Anterior cingulate cortex (tissue), 58 donors: Measurements from ENCODE around the gene HDAC4.

ENCODE experiments used
- DNase-seq, 58 donors: peaks; one replicate each; lab custom pipeline; 2025; lab: John Stamatoyannopoulos, UW

HDAC4 gene

GRCh38 chr2:239250216-239251081 lies 150.4 kb downstream of the HDAC4 start:
- DNase-seq, result no peak

DNA sequence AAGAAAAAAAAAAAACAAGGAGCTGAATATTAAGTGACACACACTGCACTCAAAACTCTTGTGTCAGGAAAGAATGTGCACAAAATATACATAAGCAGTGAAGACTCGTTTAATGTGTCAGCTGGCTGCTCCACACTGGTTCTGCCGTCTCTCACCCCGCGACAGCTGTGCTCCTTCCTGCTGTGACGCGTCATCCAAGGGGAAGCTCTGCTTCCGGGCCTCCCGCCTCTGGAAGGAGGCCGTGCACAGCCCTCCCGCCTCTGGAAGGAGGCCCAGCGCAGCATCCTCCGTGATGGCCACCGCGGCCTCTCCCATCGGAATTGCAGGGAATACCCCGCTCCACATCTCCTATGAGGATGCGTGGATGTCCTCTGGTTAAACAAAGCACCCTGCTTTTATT lies 151.0 kb downstream of the HDAC4 start:
- peak in 12 of 58 donors; percentile 27 to 71 (median 54) for DNase-seq

- no peak for DNase-seq
Observed at GRCh38 chr2:239249048-239249447, 151.8 kb downstream of the HDAC4 start.

- no peak for DNase-seq
Observed at GRCh38 chr2:239247401-239248245, 153.2 kb downstream of the HDAC4 start.

DNA sequence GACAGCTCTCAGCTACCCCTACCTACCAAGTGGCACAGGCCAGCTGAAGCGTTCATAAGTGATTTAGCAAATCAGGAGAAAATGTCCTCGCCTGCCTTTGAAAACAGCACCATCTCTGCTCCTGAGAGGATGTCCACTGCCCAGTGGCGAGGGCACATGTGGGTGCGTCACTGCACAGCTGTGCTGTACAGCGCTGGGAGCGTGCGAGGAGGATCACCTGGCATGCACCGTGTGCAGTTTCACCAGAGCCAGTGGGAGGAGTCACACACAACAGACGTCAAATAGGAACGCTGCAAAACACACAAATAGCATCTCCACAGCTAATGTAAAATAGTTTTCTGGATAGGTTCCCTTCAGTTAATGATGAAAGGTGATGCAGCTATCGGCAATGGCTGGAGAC lies 154.1 kb downstream of the HDAC4 start:
- no peak for DNase-seq

DNA sequence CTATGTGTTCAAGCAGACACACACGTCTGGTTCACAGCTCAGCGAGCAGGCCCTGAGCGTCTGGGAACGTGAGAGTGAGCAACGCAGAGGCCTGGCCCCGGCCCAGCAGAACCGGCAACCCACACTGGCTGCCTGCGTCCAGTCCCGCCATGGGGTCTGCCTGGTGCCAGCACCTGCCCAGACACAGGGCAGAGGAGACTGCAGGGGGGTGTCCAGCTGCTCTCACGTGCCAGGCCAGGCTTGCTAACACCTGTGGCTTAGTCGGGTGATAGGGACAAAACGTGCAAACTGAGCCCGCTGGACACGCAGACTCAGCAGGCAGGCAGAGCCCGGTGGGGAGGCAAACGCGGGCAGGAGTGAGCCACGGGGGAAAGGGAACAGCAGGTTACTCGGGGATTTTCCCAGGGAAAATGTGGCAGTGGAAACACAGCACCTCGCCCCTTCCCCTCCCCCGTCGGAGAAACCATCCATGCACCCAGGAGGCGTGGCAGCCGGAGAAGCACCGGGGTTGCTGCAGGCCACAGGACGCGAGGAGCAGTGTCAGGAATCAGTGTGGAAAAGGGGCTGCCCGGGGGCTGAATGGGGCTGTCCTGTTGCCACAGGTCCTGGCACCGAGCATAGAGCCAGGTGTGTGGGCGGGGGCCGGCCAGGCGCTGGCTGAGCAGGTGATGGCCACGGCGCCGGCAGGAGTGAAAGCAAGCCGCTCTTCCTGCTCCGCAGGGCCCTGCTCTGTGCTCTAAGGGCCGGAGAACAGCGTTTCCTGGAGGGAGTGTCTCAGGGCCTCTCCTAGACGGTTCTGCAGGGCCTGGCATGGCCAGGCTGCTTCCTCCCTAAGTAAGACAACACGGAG lies 154.7 kb downstream of the HDAC4 start:
- no peak for DNase-seq

DNA sequence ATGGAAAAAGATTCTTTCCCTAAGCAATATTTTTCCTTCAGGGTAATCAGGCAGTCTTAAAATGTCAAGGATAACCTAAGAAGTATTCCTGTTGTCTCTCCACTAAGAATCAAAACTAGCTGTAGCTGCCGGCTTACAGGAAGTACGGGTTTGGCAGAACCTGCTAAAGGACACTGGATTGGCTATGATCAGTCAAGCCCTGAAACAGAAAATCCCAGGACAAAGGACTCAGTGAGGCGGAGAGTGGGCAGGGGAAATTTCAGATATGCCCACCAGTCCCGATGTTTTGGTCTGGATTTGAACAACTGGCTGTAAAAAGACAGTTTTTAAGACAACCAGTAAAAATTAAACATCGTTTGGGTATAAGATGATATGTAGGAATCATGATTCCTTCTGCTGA lies 155.7 kb downstream of the HDAC4 start:
- no peak for DNase-seq

GRCh38 chr2:239244625-239245024 lies 156.2 kb downstream of the HDAC4 start:
- no peak for DNase-seq

DNA sequence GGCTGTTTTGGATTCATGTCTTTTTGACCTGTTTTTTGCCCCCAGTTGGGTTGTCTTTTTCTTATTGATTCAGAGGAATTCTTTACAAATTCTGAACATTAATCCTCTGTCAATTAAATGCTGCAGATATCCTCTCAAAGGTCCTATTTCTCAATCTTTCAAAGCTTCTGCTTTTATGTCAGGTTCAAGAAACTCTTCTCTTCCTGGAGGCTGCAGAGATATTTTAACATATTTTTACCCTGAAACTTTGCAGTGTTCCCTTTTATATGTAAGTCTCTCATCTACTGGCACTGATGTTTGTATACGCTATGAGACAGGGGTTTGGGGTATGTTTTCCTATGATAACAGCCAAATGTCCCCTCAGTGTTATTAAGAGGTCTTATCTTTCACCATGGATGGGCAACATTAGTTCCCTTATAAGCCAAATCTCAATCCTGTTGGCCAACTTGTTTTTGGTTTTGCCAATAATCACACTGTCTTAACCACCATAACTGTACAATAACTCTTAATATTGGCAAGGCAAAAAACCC lies 159.3 kb downstream of the HDAC4 start:
- no peak for DNase-seq

DNA sequence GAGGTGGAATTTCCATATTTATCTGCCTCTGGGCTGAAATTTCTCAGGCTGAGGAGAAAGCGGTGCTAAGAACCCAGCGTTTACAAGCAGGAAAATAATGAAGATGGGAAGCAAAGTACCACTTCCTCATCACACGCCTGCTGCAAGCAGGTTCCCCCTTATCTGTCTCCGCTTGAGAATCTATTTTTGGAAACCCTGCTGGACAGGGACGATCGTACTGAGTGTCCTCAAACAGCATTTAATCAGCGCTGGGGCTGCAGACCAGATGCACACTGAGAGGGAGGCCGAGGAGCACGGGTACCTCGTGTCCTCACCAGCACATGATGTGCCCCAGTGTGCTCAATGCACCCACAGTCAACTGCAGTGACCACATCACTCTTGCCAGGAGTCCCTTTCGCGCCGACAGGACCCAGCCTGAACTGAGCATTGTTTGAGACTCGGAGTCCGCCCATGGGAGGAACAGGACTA lies 160.4 kb downstream of the HDAC4 start:
- DNase-seq, result peak in 41 of 58 donors; percentile 46 to 94 (median 72)

- peak in 26 of 58 donors; percentile 38 to 75 (median 56) for DNase-seq
Observed at GRCh38 chr2:239239607-239240413, 161.0 kb downstream of the HDAC4 start.

- no peak for DNase-seq
Observed at GRCh38 chr2:239238839-239239606, 161.8 kb downstream of the HDAC4 start.

DNA sequence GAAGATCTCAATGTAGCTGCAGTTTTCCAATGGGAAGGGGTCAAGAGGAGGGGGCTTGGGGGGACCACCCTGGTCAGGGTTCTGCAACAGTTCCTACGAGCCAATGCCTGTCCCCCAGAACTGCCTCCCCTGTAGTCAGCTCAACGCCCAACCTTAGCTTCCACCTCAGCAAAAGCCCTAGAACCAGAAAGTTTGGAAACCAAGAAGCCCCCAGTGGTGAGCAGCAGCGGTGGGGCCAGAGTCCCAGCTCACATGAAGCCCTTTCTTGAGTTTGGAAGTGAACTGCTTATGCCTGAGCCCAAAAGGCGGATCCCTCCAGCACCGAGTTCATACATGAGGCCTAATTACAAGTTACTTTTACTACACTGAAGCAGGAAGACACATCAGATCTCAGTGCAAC lies 162.4 kb downstream of the HDAC4 start:
- DNase-seq, result no peak

DNA sequence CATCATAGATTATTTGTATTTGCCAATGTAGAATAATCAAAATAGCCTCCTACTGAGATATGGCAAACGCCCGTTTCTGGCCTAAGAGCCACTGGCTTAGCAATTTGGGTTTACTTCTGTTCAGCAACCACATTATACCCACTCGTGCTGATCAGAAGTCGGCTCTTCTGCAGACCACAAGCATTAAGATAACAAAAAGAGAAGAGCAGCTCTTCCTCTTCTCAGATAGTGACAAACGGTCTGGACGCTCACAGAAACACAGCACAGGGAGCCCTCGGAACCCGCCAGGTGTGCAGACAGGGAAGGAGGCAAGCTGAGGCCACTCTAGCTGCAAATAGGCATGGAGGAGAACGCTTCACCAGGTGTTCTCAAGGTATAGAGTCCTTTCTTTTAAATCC lies 164.0 kb downstream of the HDAC4 start:
- DNase-seq, result no peak

DNA sequence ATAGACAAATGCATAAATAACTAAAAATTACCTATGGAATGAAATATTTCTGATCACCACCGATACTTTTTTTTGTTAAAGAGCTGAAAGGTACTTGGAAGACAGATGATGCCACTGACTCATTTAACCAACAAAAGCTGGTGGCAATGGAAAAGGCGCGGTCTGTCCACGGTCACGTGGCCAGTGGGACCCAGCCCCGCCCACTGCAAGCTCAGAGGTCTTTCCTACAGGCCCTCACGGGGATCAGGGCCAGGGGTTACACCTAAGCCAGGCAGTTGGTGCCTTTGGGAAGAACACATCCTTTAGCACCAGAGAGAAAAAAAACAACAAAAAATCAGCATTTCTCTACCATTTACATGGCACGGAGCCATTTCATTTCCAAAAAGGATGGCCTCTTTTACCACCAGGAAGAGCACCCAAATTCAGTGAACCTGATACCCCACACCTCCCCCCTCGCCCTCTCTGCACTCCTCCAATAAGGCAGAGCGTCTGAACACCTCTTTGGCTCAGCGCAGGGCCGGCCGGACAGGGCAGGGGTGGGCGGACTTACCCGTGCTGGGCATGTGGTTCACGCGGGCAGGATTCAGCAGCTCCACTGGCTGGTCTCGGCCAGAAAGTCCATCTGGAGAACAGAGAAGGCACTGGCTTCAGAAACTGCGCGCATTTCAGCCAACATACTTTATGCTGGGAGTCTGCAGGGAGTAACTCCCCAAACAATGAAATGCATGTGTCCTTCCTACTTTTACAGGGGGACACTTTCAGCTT lies 164.6 kb downstream of the HDAC4 start:
- DNase-seq, result peak in 6 of 58 donors; percentile 31 to 55 (median 39)

DNA sequence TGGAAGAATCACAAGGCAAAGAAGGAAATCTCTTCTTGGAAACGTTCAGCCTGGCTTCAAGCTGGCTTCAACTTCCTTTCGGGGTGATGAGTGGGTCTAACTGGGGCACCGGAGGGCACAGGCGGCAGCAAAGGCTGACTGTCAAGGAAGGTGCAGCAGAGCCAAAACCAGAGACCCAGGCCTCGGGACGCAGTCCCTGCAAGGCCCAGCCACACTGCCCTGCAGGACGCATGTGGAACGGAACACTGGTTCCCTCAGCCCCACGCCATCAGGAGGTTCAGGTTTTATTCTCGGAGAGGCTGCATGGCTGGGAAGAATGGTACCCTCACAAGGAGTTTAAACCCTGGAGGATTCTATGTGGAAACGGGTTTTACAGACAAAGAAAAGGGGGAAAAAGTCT lies 165.5 kb downstream of the HDAC4 start:
- DNase-seq, result no peak
